ENCODE results near the gene KLLN. TPM values are rescaled to one million over a fixed set of nuclear protein-coding genes. Genes with fewer than 3 reads are reported as not detected.

The KLLN gene
- total and polyA plus RNA-seq, 2 of the 13 experiments (the other 11 are each of a cell fraction or from before 2014, with no cell fraction given) = 0.08 to 0.44 TPM

DNA sequence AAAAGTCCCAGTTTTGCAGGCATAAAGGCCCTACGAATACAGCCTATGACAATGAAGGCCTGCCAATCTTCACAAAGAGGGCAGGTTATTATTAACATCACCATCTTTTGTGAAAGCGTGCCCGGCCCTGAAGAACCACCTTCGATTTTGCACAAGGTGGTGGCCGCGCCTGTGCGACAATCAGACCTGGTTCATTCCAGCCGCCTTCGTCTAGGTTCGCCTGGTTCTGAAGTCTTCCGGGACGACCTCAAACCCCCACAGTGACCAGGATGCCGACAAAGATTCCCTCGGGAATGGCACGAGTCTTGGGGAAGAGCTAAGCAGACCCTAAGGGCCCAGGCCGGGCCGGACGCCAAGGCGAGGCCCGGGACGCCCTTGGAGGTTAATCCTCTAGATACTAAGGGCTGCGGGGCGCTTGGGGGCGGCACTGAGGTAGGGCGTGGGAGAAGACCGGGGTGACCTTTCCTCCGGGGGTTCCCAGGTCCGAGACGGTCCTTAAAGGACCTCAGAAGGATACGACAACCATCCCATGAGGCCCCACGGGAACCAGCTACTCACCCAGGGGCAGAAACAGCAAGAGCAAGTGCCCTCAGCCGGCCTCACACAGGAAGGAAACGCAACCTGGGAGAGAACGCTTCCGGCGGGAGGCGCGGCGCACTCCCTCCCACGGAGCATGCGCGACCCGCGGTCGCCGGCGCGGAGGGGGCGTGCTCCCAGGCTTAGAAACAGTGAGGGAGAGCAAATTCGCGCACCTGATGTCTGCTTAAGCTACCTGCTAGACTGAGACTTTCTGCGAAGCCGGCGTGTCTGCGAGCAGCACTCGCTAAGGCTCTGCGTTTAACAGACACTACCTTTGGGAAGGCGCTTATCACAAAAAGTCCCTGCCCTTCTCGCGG, 45.5 kb downstream of the KLLN start, which contains the start of gene ATAD1 (continued):
- TF ChIP-seq, protein P1, sequence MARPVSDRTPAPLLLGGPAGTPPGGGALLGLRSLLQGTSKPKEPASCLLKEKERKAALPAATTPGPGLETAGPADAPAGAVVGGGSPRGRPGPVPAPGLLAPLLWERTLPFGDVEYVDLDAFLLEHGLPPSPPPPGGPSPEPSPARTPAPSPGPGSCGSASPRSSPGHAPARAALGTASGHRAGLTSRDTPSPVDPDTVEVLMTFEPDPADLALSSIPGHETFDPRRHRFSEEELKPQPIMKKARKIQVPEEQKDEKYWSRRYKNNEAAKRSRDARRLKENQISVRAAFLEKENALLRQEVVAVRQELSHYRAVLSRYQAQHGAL (CRISPR knock-in tag; IDR thresholded peaks at IDR 0.05; ENCODE audit: not compliant biosample characterization) = peak; percentile 29
- no peak; the same call in 1 of the 2 replicates for TF ChIP-seq ZNF468 (CRISPR knock-in tag; IDR thresholded peaks at IDR 0.05)
- TF ChIP-seq NRL (CRISPR knock-in tag; IDR thresholded peaks at IDR 0.05; ENCODE audit: borderline replicate concordance) = no peak; the same call in 1 of the 2 replicates
- TF ChIP-seq ZNF720 (CRISPR knock-in tag; IDR thresholded peaks at IDR 0.05) = no peak
- TF ChIP-seq THAP11 (CRISPR knock-in tag; IDR thresholded peaks at IDR 0.05) = peak; percentile 90
- TF ChIP-seq KDM1A (CRISPR knock-in tag; IDR thresholded peaks at IDR 0.05) = no peak
- TF ChIP-seq FOXO1 (CRISPR knock-in tag; IDR thresholded peaks at IDR 0.05) = no peak
- TF ChIP-seq HNF4A (CRISPR knock-in tag; IDR thresholded peaks at IDR 0.05) = no peak
- TF ChIP-seq FOXA1 (IDR thresholded peaks at IDR 0.05) = no peak
- no peak for TF ChIP-seq FOXA1 (CRISPR knock-in tag; IDR thresholded peaks at IDR 0.05)
- no peak for TF ChIP-seq PAX8 (CRISPR knock-in tag; IDR thresholded peaks at IDR 0.05; ENCODE audit: borderline replicate concordance)
- no peak; the same call in 1 of the 2 replicates for TF ChIP-seq ARNTL (CRISPR knock-in tag; IDR thresholded peaks at IDR 0.05)
- no peak for TF ChIP-seq ZBTB8A (CRISPR knock-in tag; IDR thresholded peaks at IDR 0.05; ENCODE audit: borderline replicate concordance, low read depth)
- TF ChIP-seq KLF13 (CRISPR knock-in tag; IDR thresholded peaks at IDR 0.05) = peak; percentile 29; the same call in 1 of the 2 replicates
- peak; percentile 62; the same call in 1 of the 2 replicates for TF ChIP-seq ZNF230 (CRISPR knock-in tag; IDR thresholded peaks at IDR 0.05)
- TF ChIP-seq, protein P2, sequence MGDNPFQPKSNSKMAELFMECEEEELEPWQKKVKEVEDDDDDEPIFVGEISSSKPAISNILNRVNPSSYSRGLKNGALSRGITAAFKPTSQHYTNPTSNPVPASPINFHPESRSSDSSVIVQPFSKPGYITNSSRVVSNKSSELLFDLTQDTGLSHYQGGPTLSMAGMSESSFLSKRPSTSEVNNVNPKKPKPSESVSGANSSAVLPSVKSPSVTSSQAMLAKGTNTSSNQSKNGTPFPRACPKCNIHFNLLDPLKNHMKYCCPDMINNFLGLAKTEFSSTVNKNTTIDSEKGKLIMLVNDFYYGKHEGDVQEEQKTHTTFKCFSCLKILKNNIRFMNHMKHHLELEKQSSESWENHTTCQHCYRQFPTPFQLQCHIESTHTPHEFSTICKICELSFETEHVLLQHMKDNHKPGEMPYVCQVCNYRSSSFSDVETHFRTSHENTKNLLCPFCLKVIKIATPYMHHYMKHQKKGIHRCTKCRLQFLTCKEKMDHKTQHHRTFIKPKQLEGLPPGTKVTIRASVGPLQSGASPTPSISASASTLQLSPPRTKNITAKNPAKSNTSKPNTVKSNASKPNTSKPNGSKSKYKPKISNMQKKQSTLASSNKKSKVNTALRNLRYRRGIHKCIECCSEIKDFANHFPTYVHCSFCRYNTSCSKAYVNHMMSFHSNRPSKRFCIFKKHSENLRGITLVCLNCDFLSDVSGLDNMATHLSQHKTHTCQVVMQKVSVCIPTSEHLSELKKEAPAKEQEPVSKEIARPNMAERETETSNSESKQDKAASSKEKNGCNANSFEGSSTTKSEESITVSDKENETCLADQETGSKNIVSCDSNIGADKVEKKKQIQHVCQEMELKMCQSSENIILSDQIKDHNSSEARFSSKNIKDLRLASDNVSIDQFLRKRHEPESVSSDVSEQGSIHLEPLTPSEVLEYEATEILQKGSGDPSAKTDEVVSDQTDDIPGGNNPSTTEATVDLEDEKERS (CRISPR knock-in tag; IDR thresholded peaks at IDR 0.05) = no peak
- TF ChIP-seq, protein P3, sequence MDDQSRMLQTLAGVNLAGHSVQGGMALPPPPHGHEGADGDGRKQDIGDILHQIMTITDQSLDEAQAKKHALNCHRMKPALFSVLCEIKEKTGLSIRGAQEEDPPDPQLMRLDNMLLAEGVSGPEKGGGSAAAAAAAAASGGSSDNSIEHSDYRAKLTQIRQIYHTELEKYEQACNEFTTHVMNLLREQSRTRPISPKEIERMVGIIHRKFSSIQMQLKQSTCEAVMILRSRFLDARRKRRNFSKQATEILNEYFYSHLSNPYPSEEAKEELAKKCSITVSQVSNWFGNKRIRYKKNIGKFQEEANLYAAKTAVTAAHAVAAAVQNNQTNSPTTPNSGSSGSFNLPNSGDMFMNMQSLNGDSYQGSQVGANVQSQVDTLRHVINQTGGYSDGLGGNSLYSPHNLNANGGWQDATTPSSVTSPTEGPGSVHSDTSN (CRISPR knock-in tag; IDR thresholded peaks at IDR 0.05; ENCODE audit: borderline replicate concordance) = no peak
- 0 out of 2 replicates have a peak, but pooled peaks have one; percentile 4 for TF ChIP-seq MYNN (CRISPR knock-in tag; IDR thresholded peaks at IDR 0.05; ENCODE audit: low read depth)
- TF ChIP-seq ZFY (CRISPR knock-in tag; IDR thresholded peaks at IDR 0.05) = peak; percentile 96
- TF ChIP-seq, protein P4, sequence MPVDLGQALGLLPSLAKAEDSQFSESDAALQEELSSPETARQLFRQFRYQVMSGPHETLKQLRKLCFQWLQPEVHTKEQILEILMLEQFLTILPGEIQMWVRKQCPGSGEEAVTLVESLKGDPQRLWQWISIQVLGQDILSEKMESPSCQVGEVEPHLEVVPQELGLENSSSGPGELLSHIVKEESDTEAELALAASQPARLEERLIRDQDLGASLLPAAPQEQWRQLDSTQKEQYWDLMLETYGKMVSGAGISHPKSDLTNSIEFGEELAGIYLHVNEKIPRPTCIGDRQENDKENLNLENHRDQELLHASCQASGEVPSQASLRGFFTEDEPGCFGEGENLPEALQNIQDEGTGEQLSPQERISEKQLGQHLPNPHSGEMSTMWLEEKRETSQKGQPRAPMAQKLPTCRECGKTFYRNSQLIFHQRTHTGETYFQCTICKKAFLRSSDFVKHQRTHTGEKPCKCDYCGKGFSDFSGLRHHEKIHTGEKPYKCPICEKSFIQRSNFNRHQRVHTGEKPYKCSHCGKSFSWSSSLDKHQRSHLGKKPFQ (CRISPR knock-in tag; IDR thresholded peaks at IDR 0.05; ENCODE audit: insufficient replicate concordance) = peak; percentile 24
- TF ChIP-seq FOXJ3 (CRISPR knock-in tag; IDR thresholded peaks at IDR 0.05; ENCODE audit: borderline replicate concordance) = peak; percentile 38; the same call in 1 of the 2 replicates
- no peak; the same call in 1 of the 2 replicates for TF ChIP-seq ZNF446 (CRISPR knock-in tag; IDR thresholded peaks at IDR 0.05)
- no peak for TF ChIP-seq ZNF282 (IDR thresholded peaks at IDR 0.05; ENCODE audit: partially characterized antibody)
- TF ChIP-seq PHF5A (CRISPR knock-in tag; IDR thresholded peaks at IDR 0.05; ENCODE audit: low read depth, unreplicated experiment) = no peak

Measured in HepG2 (cell line).